MM.1S (cell line): ENCODE measurements around the gene RCC2.

Source experiments
- DNase-seq: peaks from one replicate; pipeline ENCODE4 v3.0.0-alpha.2; 2015
- H2AFZ ChIP-seq: fragments of 300-600 bp; sonication (generic); 2 replicates; pipeline ENCODE4 v1.6.0; 2016; ENCODE audit warnings: antibody characterized with exemption, low read length
- H3F3A ChIP-seq: fragments of 300-600 bp; sonication (generic); 2 replicates; pipeline ENCODE4 v1.6.1; 2016; ENCODE audit warnings: mild to moderate bottlenecking, antibody characterized with exemption, low read length, moderate library complexity, mixed read lengths; ENCODE audit not compliant: insufficient read depth
- H3K27ac ChIP-seq: fragments of 300-600 bp; sonication (generic); 2 replicates; pipeline ENCODE4 v1.5.1; 2016; ENCODE audit warnings: mild to moderate bottlenecking, low read length
- H3K27me3 ChIP-seq: fragments of 300-600 bp; sonication (generic); replicated peaks from 2 replicates; pipeline ENCODE4 v1.6.0; 2016; ENCODE audit warnings: low read length; ENCODE audit not compliant: insufficient read depth
- H3K36me3 ChIP-seq: fragments of 300-600 bp; sonication (generic); replicated peaks from 2 replicates; pipeline ENCODE4 v1.6.1; 2016; ENCODE audit warnings: mild to moderate bottlenecking, low read length, mixed read lengths; ENCODE audit not compliant: insufficient read depth
- H3K4me1 ChIP-seq: fragments of 300-600 bp; sonication (generic); 2 replicates; pipeline ENCODE4 v1.6.1; 2016; ENCODE audit warnings: low read length, mixed read lengths
- H3K4me2 ChIP-seq: fragments of 300-600 bp; sonication (generic); 2 replicates; pipeline ENCODE4 v1.6.0; 2016; ENCODE audit warnings: low read depth, low read length
- H3K4me3 ChIP-seq: fragments of 300-600 bp; sonication (generic); 2 replicates; pipeline ENCODE4 v1.5.1; 2016; ENCODE audit warnings: low read length, mixed read lengths
- H3K79me2 ChIP-seq: fragments of 300-600 bp; sonication (generic); 2 replicates; pipeline ENCODE4 v1.6.1; 2016; ENCODE audit warnings: mixed run types, low read length, mixed read lengths
- H3K9ac ChIP-seq: fragments of 300-600 bp; sonication (generic); 2 replicates; pipeline ENCODE4 v1.6.1; 2016; ENCODE audit warnings: low read length, mixed read lengths
- H3K9me2 ChIP-seq: fragments of 300-600 bp; sonication (generic); replicated peaks from 2 replicates; pipeline ENCODE4 v1.6.1; 2016; ENCODE audit warnings: mild to moderate bottlenecking, low read length, mixed read lengths; ENCODE audit not compliant: insufficient read depth
- H3K9me3 ChIP-seq: fragments of 300-600 bp; sonication (generic); replicated peaks from 2 replicates; pipeline ENCODE4 v1.6.1; 2016; ENCODE audit warnings: mild to moderate bottlenecking, low read length, mixed read lengths; ENCODE audit not compliant: insufficient read depth
- H4K20me1 ChIP-seq: fragments of 300-600 bp; sonication (generic); 2 replicates; pipeline ENCODE4 v1.6.1; 2016; ENCODE audit warnings: mild to moderate bottlenecking, low read length, moderate library complexity, mixed read lengths; ENCODE audit not compliant: insufficient read depth
- CTCF ChIP-seq: fragments of 300-600 bp; sonication (generic); IDR thresholded peaks from 2 replicates; pipeline ENCODE4 v1.5.1; 2016; ENCODE audit warnings: antibody characterized with exemption, low read length, mixed read lengths
- EZH2 ChIP-seq: fragments of 300-600 bp; sonication (generic); optimal IDR thresholded peaks from 2 replicates; pipeline ENCODE3; 2017; ENCODE audit warnings: low read depth, mild to moderate bottlenecking, antibody characterized with exemption, low read length, mixed read lengths
- EZH2phosphoT487 ChIP-seq: fragments of 300-600 bp; sonication (generic); IDR thresholded peaks from 2 replicates; pipeline ENCODE4 v1.6.1; 2018; ENCODE audit warnings: antibody characterized with exemption, low read length

RCC2 gene

GRCh38 chr1:17358557-17358956, 80.9 kb downstream of the RCC2 start:
- Histone ChIP-seq H3K9me2 (no peaks in the 10 kb centered on the region), H3K4me3 (no peak overlapping the region), H3K9me3 (no peaks in the 10 kb centered on the region), H3K27ac (no peak overlapping the region), H3K4me1 (no peaks in the 10 kb centered on the region), H2AFZ (no peak overlapping the region), H4K20me1 (no peaks in the 10 kb centered on the region), H3K79me2 (no peaks in the 10 kb centered on the region), H3K27me3 (peaks cover 88% of the 10 kb centered on the region), H3K9ac (no peak overlapping the region), H3K36me3 (no peaks in the 10 kb centered on the region), H3F3A (no peaks in the 10 kb centered on the region), H3K4me2 (no peak overlapping the region)
- TF ChIP-seq EZH2phosphoT487, result no peak
- TF ChIP-seq CTCF, result no peak
- no peak for TF ChIP-seq EZH2
- DNase-seq, result no peak
